T-helper 1 cell (primary cell): Measurements from ENCODE around the gene MAGEE1.

Experiments used
- DNase-seq, 5 donors: peaks; one replicate each; pipeline ENCODE4 v3.0.0-alpha.2; 2012 to 2020
- total RNA-seq, 4 donors: gene quantifications; one replicate each; lab custom pipeline; 2026; lab: John Stamatoyannopoulos, UW

Gene MAGEE1, protein sequence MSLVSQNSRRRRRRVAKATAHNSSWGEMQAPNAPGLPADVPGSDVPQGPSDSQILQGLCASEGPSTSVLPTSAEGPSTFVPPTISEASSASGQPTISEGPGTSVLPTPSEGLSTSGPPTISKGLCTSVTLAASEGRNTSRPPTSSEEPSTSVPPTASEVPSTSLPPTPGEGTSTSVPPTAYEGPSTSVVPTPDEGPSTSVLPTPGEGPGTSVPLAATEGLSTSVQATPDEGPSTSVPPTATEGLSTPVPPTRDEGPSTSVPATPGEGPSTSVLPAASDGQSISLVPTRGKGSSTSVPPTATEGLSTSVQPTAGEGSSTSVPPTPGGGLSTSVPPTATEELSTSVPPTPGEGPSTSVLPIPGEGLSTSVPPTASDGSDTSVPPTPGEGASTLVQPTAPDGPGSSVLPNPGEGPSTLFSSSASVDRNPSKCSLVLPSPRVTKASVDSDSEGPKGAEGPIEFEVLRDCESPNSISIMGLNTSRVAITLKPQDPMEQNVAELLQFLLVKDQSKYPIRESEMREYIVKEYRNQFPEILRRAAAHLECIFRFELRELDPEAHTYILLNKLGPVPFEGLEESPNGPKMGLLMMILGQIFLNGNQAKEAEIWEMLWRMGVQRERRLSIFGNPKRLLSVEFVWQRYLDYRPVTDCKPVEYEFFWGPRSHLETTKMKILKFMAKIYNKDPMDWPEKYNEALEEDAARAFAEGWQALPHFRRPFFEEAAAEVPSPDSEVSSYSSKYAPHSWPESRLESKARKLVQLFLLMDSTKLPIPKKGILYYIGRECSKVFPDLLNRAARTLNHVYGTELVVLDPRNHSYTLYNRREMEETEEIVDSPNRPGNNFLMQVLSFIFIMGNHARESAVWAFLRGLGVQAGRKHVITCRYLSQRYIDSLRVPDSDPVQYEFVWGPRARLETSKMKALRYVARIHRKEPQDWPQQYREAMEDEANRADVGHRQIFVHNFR
- total RNA-seq = 12.3 to 15.3 (median 13.4) reads per million in 4 donors

DNA sequence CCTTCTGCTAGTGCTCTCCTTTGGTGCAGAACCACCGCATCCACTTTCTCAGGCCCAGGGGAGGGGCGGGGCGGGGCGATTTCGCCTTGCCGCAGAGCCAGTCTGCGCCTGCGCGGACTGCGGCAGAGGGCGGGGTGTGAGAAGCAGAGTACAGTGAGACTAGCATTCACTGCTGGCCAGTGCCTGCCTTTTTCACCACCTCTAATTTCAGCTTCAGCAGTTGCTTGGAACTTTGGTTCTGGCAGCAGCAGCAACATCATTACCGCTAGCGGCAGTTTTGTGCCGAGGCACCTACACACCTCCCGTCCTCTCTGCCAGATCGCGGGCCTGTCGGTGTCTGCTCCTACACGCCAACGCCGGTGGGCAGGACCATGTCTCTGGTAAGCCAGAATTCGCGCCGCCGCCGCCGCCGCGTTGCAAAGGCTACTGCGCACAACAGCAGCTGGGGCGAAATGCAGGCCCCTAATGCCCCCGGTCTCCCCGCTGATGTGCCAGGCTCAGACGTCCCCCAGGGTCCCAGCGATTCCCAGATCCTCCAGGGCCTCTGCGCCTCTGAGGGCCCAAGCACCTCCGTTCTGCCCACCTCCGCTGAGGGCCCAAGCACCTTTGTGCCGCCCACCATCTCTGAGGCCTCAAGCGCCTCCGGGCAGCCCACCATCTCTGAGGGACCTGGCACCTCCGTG, at the start of gene MAGEE1:
MAGEE1 (plus strand) TSS at position 151 of the 683 bp plus-strand sequence; CDS start at position 372, 221 bp downstream.
- peak; percentile 62 to 82 (median 70) for DNase-seq

DNA sequence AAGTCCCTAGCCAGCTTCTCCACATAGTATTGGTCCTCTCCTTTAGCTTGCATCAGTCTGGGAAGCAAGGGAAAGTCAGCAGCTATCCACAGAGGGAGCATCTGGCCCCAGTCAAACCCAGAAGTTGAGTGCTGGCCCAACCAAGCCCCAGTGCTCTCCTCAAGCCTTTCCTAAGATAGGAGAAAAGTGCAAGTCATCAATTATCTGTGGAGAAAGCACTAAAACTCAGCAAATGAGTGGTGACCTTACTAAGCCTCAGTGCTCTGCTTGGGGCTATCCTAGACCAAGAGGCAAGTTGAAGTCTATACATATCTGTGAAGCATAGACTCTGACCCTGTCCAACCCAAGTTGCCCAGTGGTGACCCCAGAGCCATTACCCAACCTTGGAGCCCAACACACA, 28.5 kb upstream of the MAGEE1 start:
- DNase-seq = no peak

DNA sequence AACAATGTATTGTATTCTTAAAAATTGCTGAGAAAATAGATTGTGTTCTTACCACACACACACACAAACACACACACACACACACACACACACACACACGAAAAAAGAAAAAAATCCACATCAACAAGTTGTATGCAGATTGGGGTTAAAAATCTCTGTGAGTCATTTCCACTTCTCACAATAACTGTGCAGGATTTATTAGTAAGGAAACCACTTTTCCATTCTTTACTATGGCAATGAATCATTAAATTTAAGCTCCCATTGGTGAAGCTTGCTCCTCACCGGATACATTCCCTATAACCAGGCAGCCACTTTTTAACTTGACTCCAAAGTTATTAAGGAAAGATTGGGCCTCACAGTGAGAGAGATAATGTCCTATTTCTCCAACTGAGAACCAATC, 19.7 kb upstream of the MAGEE1 start:
- DNase-seq = no peak

DNA sequence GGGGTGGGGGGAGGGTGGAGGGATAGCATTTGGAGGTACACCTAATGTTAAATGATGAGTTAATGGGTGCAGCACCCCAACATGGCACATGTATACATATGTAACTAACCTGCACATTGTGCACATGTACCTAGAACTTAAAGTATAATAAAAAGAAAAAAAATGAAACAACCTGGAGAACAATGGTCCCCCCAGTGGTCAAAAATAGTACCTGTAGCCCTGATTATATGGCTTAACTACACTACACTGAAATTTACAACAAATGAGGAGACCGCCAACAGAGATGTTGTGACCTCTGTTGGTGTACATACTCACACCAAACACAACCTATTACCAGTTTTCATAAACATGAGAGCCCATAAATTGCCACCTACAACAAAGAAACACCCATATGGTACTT, 7.3 kb upstream of the MAGEE1 start:
- no peak for DNase-seq

DNA sequence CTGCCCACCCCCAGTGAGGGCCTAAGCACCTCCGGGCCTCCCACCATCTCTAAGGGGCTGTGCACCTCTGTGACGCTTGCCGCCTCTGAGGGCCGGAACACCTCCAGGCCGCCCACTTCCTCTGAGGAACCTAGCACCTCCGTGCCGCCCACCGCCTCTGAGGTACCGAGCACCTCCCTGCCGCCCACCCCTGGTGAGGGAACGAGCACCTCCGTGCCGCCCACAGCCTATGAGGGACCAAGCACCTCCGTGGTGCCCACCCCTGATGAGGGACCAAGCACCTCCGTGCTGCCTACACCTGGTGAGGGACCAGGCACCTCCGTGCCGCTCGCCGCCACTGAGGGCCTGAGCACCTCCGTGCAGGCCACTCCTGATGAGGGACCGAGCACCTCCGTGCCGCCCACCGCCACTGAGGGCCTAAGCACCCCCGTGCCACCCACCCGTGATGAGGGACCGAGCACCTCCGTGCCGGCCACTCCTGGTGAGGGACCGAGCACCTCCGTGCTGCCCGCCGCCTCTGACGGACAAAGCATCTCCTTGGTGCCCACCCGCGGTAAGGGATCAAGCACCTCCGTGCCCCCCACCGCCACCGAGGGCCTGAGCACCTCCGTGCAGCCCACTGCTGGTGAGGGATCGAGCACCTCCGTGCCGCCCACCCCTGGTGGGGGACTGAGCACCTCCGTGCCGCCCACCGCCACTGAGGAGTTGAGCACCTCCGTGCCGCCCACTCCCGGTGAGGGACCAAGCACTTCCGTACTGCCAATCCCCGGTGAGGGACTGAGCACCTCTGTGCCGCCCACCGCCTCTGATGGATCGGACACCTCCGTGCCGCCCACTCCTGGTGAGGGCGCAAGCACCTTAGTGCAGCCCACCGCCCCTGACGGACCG, 977 bp downstream of the MAGEE1 start:
- peak; percentile 12 to 42 (median 33) for DNase-seq

DNA sequence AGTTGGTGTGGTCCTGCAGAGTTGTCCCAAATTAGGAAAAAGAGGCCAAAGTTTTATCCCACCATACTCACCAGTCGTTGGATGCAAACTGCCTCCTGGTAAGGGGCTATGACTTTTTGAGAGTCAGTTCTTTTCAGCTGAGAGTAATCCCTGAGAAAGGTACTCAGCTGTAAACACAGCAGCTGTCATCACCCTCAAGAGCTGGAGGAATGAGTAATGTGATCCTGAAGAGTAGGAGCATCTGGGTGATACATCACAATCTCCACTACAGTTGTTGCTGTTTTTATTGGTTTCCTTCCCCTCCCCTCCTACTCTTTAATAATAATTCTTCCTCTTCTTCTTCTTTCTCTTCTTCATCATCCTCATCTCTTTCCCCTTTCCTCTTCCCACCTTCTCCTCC, 5.7 kb downstream of the MAGEE1 start:
- no peak for DNase-seq

DNA sequence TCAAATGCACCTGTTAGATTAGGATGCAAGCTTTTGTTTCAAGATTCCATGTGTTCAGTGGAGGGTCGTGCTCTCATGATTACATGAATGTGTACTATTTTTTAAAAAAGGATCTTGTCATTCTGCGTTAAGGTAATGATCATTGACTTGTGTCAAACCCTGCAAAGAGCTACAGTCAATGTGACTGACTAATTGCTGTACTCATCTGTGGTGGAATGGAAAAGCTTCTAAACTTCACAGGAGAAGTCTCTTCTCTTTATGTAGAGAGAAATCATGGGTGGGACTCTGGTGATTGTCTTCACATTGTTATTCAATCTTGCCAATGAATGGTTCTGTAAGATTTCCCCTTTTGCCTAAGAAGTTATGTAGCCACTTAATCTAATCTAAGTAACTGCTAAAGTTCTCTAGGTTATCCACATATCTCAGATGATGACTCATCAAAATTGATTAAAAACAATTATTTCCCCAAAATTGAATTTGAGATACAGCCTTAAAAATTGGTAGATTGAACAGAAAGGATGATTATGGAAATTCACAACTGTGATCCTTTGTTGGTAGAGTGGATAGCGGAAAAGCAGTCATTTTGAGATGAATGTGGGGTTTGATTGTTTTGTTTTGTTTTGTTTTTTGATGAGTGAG, 6.7 kb downstream of the MAGEE1 start:
- DNase-seq = no peak

DNA sequence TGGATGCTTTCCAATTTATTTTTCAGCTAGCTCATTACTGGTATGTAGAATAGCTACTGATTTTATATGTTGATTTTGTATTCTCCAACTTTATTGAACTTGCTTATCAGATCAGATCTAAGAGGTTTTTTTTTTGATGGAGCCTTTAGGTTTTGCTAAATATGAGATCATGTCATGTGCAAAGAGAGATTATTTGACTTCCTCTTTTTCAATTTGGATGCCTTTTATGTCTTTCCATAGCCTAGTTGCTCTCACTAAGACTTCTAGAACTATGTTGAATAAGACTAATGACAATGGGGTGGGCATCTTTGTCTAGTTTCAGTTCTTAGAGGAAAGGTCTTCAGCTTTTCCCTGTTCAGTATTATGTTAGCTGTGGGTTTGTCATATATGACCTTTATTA, 11.7 kb downstream of the MAGEE1 start:
- no peak for DNase-seq

DNA sequence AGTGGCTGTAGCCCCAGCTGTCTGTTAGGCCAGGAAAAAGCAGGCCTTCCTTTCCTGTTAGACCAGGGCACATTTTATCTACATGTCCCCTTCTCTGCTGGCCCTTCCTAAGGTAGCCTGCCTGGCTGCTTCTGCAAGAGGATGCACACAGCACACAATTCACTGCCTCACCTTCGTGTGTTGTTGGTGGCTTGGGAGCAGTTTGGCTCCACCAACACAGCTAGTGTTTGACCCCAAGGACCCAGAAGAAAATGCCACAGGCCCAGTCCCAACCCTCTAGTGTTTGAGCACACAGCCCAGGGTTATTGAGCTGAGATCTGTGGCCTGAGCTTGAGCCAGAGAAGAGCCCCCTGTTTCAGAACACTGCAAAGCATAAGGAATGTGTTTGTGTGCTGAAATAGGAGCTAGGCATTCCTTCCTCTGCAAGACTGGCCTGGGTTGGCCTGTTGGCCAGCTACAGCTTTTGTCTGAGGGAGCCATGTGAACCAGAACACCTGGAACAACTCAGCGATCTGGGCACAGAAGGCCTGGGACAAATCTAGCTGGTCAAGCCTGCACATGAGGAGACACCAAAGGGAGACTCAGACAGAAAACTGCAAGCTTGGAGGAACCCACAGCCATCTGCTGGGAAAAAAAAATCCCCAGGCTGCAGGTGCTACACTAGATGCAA, 26.4 kb downstream of the MAGEE1 start:
- no peak for DNase-seq

DNA sequence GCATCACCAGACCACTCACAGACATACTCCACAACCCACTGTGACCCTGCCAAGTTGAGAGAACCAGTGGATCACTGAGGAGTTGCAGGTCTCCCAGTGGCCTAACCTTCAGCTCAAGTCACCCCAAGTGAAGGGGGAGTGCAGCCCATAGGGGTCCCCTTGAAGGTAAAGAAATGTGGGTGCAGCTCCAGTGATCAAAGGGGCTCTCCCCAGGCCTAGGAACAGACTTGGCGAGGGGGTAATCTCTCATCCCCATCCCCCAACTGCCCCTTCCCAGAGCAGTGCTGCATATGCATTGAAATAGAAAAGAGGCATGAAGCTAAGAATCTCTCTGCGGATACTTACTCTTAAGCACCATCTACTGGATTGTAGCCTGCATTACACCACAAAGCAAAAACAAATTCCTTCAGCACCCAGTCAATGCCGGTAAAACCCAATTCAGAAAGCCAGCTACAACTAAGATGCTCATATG, 27.0 kb downstream of the MAGEE1 start:
- DNase-seq = peak in 1 of 5 donors; percentile 29

DNA sequence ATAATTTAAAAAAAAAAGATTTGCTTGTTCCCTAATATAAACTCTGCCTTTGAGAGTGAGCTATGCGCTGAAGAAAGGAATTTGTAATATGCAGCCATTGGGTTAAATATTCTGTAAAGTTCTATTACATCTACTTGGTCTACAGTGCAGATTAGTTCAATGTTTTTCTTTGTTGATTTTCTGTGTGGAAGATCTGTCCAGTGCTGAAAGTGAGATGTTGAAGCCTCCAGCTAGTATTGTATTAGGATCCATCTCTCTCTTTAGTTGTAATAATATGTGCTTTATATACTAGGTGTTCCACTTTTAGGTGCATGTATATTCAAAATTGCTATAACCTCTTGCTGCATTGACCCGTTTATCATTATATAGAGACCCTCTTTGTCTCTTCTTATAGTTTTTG, 49.8 kb downstream of the MAGEE1 start:
- no peak for DNase-seq
